Endodermal cell (in vitro differentiated cells): Measurements from ENCODE around the gene LRP5. TPM values are rescaled to one million over a fixed set of nuclear protein-coding genes. Genes with fewer than 3 reads are reported as not detected.

Source experiments
- DNase-seq: peaks from one replicate; pipeline ENCODE4 v3.0.0-alpha.2; 2017
- H3K27ac ChIP-seq: 2 replicates; pipeline ENCODE4 v1.5.1; 2013; ENCODE audit warnings: mild to moderate bottlenecking, low read depth, low read length, moderate library complexity
- H3K27me3 ChIP-seq: 2 replicates; pipeline ENCODE4 v1.6.1; 2013; ENCODE audit warnings: mild to moderate bottlenecking, low read length, moderate library complexity; ENCODE audit not compliant: insufficient read depth, control insufficient read depth, poor library complexity, severe bottlenecking
- H3K36me3 ChIP-seq: 2 replicates; pipeline ENCODE4 v1.7.0; 2013; ENCODE audit warnings: mild to moderate bottlenecking, low read length, moderate library complexity; ENCODE audit not compliant: control insufficient read depth, insufficient read depth
- H3K4me1 ChIP-seq: one replicate; pipeline ENCODE4 v1.7.0; 2013; ENCODE audit warnings: low read length; ENCODE audit not compliant: control insufficient read depth, insufficient read depth
- H3K4me3 ChIP-seq: 2 replicates; pipeline ENCODE4 v1.5.1; 2013; ENCODE audit warnings: mild to moderate bottlenecking, low read length, moderate library complexity
- H3K9ac ChIP-seq: 2 replicates; pipeline ENCODE4 v1.6.1; 2013; ENCODE audit warnings: mild to moderate bottlenecking, low read length, moderate library complexity; ENCODE audit not compliant: poor library complexity, severe bottlenecking; ENCODE audit errors: extremely low read depth
- H3K9me3 ChIP-seq: 2 replicates; pipeline ENCODE4 v1.6.1; 2013; ENCODE audit warnings: mild to moderate bottlenecking, low read length, moderate library complexity; ENCODE audit not compliant: control insufficient read depth
- H3K27ac Mint-ChIP-seq: 2 replicates; pipeline ENCODE4 v1.8.0; 2020; ENCODE audit warnings: mixed read lengths
- H3K27me3 Mint-ChIP-seq: 2 replicates; pipeline ENCODE4 v1.8.0; 2021; ENCODE audit warnings: mild to moderate bottlenecking, mixed read lengths; ENCODE audit not compliant: insufficient read depth
- H3K36me3 Mint-ChIP-seq: 2 replicates; pipeline ENCODE4 v1.8.0; 2020; ENCODE audit warnings: low read depth, mixed read lengths
- H3K4me1 Mint-ChIP-seq: 2 replicates; pipeline ENCODE4 v1.8.0; 2020; ENCODE audit warnings: mixed read lengths
- H3K4me3 Mint-ChIP-seq: 2 replicates; pipeline ENCODE4 v1.8.0; 2020; ENCODE audit warnings: mild to moderate bottlenecking, moderate library complexity, mixed read lengths
- H3K9me3 Mint-ChIP-seq: 2 replicates; pipeline ENCODE4 v1.8.0; 2020; ENCODE audit warnings: mild to moderate bottlenecking, mixed read lengths
- WGBS, 2 experiments: methylation state at CpG; one replicate each; pipeline versions ENCODE4 v1.1.5 to v1.1.7; 2013; ENCODE audit warnings: missing lambda C conversion rate in 2 of 2, mixed read lengths in 1 of 2; ENCODE audit not compliant: insufficient coverage in 1 of 2, insufficient read length in 1 of 2; 5-methylcytosine and 5-hydroxymethylcytosine counted together
- total RNA-seq, 2 donors: library from RNA; stranded (reverse); fragmentation: NEBNext Ultra II Directional in 1 of 2; extraction: Animal tissue kit (Norgen Biotek cat#: 25700) in 1 of 2; gene quantifications; 2 replicates in 1 of 2; 3 replicates in 1 of 2; pipeline ENCODE4 v1.2.1, GENCODE V29; 2021
- TF ChIP-seq, protein P1 (sequence below): fragments of 200-600 bp; sonication (generic); conservative IDR thresholded peaks from 2 replicates; pipeline ENCODE4 v1.5.0; 2021; ENCODE audit warnings: antibody characterized with exemption, mild to moderate bottlenecking

LRP5 gene
- total RNA-seq, 2 donors from 2014 or later: 58.2 to 64.1 TPM

- DNase-seq: no peak
- no peaks in the 10 kb centered on the region for H3K9me3 ChIP-seq
- 94 to 97% methylated on average over 6 of the region's 6 CpGs for WGBS, 2 experiments
- Mint-ChIP-seq H3K27me3 (no peaks in the 10 kb centered on the region), H3K9me3 (no peaks in the 10 kb centered on the region), H3K36me3 (peaks cover 46% of the 10 kb centered on the region), H3K4me1 (peaks cover 13% of the 10 kb centered on the region), H3K4me3 (no peak overlapping the region), H3K27ac (no peak overlapping the region)
- H3K27ac ChIP-seq: no peak overlapping the region
- no peaks in the 10 kb centered on the region for H3K27me3 ChIP-seq
- peaks cover 10% of the 10 kb centered on the region for H3K36me3 ChIP-seq
- TF ChIP-seq, protein P1, sequence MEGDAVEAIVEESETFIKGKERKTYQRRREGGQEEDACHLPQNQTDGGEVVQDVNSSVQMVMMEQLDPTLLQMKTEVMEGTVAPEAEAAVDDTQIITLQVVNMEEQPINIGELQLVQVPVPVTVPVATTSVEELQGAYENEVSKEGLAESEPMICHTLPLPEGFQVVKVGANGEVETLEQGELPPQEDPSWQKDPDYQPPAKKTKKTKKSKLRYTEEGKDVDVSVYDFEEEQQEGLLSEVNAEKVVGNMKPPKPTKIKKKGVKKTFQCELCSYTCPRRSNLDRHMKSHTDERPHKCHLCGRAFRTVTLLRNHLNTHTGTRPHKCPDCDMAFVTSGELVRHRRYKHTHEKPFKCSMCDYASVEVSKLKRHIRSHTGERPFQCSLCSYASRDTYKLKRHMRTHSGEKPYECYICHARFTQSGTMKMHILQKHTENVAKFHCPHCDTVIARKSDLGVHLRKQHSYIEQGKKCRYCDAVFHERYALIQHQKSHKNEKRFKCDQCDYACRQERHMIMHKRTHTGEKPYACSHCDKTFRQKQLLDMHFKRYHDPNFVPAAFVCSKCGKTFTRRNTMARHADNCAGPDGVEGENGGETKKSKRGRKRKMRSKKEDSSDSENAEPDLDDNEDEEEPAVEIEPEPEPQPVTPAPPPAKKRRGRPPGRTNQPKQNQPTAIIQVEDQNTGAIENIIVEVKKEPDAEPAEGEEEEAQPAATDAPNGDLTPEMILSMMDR: no peak
- no peaks in the 10 kb centered on the region for H3K4me1 ChIP-seq
- no peak overlapping the region for H3K4me3 ChIP-seq
- H3K9ac ChIP-seq: no peak overlapping the region
Observed at GRCh38 chr11:68438658-68439259, 126.4 kb downstream of the LRP5 start.

DNA sequence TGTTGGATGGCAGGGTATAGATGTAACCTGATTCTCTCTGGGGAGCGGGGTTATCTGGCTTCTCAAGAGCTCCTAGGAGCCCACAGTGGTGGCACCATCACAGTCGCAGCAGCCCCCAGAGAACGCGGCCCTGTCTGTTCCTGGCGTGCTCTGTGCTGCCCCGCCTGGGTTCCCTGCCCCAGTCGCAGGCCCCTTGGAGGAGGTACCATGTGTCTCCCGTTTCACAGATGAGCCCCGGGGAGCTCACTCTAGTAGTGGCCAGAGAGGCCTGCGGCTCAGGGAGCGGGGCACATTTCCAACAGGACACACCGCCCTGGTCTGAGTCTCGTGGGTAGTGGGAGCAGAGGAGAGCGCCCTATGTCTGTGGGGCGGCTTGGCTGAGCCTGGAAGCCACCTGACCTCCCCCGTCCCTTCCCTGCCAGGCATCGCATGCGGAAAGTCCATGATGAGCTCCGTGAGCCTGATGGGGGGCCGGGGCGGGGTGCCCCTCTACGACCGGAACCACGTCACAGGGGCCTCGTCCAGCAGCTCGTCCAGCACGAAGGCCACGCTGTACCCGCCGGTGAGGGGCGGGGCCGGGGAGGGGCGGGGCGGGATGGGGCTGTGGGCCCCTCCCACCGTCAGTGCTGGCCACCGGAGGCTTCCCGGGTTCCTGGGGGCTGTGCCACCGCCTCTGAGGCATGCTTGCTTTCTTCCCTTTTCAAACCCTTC, 127.1 kb downstream of the LRP5 start:
- Mint-ChIP-seq H3K27me3 (no peaks in the 10 kb centered on the region), H3K27ac (no peak overlapping the region), H3K36me3 (peaks cover 48% of the 10 kb centered on the region), H3K4me1 (peaks cover 13% of the 10 kb centered on the region), H3K4me3 (no peak overlapping the region), H3K9me3 (no peaks in the 10 kb centered on the region)
- H3K4me1 ChIP-seq: no peaks in the 10 kb centered on the region
- no peak overlapping the region for H3K4me3 ChIP-seq
- H3K9me3 ChIP-seq: no peaks in the 10 kb centered on the region
- TF ChIP-seq, protein P1: no peak
- DNase-seq: peak; percentile 76
- H3K36me3 ChIP-seq: peaks cover 10% of the 10 kb centered on the region
- H3K27me3 ChIP-seq: no peaks in the 10 kb centered on the region
- 78 to 92% methylated on average over 12 to 38 of the region's 38 CpGs for WGBS, 2 experiments
- H3K9ac ChIP-seq: no peak overlapping the region
- H3K27ac ChIP-seq: no peak overlapping the region

DNA sequence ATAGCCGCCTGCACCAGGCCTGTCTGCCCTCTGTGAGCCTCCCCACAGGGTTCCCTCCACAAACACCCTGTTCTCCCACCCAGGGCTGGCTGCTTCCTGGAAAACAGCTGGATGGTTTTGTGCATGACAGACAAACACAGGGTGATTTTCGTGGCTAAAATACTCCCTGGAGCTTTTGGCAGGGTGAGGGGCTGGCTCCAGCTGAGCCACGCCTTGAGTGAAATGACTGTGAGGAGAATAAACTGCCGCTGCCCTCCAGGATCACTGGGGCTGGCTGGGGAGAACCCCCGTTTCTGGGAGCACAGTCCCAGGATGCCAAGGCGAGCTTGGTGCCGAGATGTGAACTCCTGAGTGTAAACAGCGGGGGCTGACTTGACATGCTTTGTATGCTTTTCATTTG, 127.8 kb downstream of the LRP5 start:
- Histone ChIP-seq H3K36me3 (peaks cover 10% of the 10 kb centered on the region), H3K4me1 (no peaks in the 10 kb centered on the region), H3K27ac (peak overlapping the region; percentile 16), H3K9ac (no peak overlapping the region), H3K27me3 (no peaks in the 10 kb centered on the region), H3K4me3 (no peak overlapping the region), H3K9me3 (no peaks in the 10 kb centered on the region)
- peaks cover 13% of the 10 kb centered on the region for H3K4me1 Mint-ChIP-seq
- H3K36me3 Mint-ChIP-seq: peaks cover 43% of the 10 kb centered on the region
- no peaks in the 10 kb centered on the region for H3K9me3 Mint-ChIP-seq
- no peak overlapping the region for H3K27ac Mint-ChIP-seq
- TF ChIP-seq, protein P1: no peak
- no peak for DNase-seq
- 90 to 91% methylated on average over 8 of the region's 8 CpGs for WGBS, 2 experiments
- no peaks in the 10 kb centered on the region for H3K27me3 Mint-ChIP-seq
- no peak overlapping the region for H3K4me3 Mint-ChIP-seq
